Nucleus accumbens (tissue), 56 donors: ENCODE results near the gene EPYC.

Experiments used
- DNase-seq, 56 donors: peaks; one replicate each; lab custom pipeline; 2025; lab: John Stamatoyannopoulos, UW

The EPYC gene

DNA sequence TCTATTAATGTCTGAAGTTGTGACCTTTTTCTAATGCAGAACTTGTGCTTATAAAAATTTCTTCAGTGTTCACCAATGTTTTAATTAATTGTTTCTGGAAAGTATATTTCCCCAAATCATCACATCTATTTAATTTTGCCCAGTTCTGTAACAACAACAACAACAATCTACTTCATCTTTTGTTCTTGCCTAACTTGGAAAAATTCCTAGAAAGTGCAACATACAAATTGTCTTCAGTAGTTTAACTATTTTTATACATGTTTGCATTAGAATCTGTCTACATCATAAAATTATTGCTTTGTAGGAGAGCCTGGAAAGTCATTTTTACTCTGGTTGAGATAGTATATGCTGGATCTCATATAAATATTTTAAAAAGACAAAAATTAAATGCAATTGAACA lies 88.3 kb downstream of the EPYC start:
- DNase-seq, result no peak

DNA sequence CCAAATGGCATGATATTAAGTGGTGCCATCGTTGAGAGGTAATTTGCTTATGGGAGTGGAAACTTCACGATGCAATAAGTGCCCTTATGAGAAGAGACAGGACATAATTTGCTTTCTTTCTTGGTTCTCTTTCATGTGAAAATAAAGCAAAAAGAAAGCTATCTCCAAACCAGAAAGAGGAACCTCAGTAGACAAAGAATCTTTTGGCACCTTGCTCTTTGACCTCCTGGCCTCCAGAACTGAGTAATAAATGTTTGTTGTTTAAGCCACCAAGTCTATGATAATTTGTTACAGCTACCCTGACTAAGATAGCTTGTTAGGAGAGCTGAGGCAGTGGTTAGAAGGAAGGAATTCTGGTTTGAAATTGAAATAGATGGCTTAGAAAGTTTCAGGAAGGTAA lies 89.4 kb downstream of the EPYC start:
- no peak for DNase-seq
